DMS79 (cell line): Measurements from ENCODE around the gene CTTN.

Source experiments
- DNase-seq: peaks from one replicate; lab custom pipeline; 2025; lab: John Stamatoyannopoulos, UW

The CTTN gene

GRCh38 chr11:70428701-70429427 is 30.5 kb downstream of the CTTN start:
- DNase-seq = no peak

- no peak for DNase-seq
These were observed 31.0 kb downstream of the CTTN start for GRCh38 chr11:70429428-70429705.

GRCh38 chr11:70429724-70430521 is 31.6 kb downstream of the CTTN start:
- DNase-seq = no peak

- no peak for DNase-seq
These were observed 32.6 kb downstream of the CTTN start for GRCh38 chr11:70430671-70431574.

GRCh38 chr11:70431611-70432010 is 33.3 kb downstream of the CTTN start:
- no peak for DNase-seq

GRCh38 chr11:70432065-70432464 is 33.7 kb downstream of the CTTN start:
- DNase-seq = no peak

GRCh38 chr11:70432580-70432979 is 34.3 kb downstream of the CTTN start:
- no peak for DNase-seq

- DNase-seq = no peak
These were observed 34.7 kb downstream of the CTTN start for GRCh38 chr11:70433038-70433437.

GRCh38 chr11:70433526-70433925 is 35.2 kb downstream of the CTTN start:
- DNase-seq = no peak

- DNase-seq = no peak
These were observed 35.9 kb downstream of the CTTN start for GRCh38 chr11:70433966-70434812.

GRCh38 chr11:70434813-70435278 is 36.5 kb downstream of the CTTN start:
- DNase-seq = no peak

- no peak for DNase-seq
These were observed 37.0 kb downstream of the CTTN start for GRCh38 chr11:70435361-70435760.

GRCh38 chr11:70435765-70436500 is 37.6 kb downstream of the CTTN start:
- no peak for DNase-seq

GRCh38 chr11:70436501-70436860 is 38.2 kb downstream of the CTTN start:
- no peak for DNase-seq

- DNase-seq = no peak
These were observed 38.9 kb downstream of the CTTN start for GRCh38 chr11:70437111-70437784.

GRCh38 chr11:70440206-70440605 is 41.9 kb downstream of the CTTN start:
- DNase-seq = no peak

GRCh38 chr11:70443773-70444030 is 45.4 kb downstream of the CTTN start:
- no peak for DNase-seq

- DNase-seq = no peak
These were observed 46.8 kb downstream of the CTTN start for GRCh38 chr11:70445091-70445490.

- no peak for DNase-seq
These were observed 47.3 kb downstream of the CTTN start for GRCh38 chr11:70445605-70446004.

GRCh38 chr11:70448983-70449567 is 50.7 kb downstream of the CTTN start:
- DNase-seq = no peak
